HG03139 (cell line): ENCODE results near the gene NBEAL2.
"Not testable (repeated sequence)": the region's sequence is repeated elsewhere in the genome, so short reads cannot be mapped to it uniquely, and the experiment has no call there.

Source experiments
- ATAC-seq: cut with Tn5 transposase; IDR thresholded peaks from one replicate; pipeline ENCODE4 v1.9.1; 2021; ENCODE audit not compliant: unreplicated experiment

NBEAL2 gene

DNA sequence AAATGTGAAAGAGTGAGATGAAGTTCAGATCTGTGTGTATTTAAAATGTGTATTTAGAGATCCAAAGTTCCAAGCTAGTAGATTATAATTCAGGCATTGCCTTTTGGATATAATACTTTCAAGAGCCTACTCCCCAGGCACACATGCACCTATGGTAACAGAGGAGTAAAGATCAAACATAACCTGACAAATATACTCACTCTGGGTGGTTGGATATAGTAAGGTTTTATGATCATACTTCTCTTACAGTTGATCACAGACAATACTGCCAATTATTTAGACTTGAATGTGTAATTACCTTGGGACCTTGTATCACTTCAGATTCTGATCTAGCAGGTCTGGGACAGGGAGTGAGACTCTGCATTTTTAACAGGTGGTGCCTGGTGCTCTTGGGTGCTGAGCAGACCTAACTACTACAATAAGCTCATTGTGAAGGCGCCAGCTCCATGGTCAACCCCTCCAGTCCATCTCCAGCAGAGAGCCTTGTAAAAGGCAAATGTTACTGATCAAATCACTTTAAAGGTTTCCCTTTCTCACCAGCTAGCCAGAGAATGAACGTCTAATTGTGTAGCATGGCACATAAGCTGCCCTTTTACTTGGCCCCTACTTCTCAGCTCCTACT, 55.5 kb downstream of the NBEAL2 start:
- ATAC-seq, result no peak

DNA sequence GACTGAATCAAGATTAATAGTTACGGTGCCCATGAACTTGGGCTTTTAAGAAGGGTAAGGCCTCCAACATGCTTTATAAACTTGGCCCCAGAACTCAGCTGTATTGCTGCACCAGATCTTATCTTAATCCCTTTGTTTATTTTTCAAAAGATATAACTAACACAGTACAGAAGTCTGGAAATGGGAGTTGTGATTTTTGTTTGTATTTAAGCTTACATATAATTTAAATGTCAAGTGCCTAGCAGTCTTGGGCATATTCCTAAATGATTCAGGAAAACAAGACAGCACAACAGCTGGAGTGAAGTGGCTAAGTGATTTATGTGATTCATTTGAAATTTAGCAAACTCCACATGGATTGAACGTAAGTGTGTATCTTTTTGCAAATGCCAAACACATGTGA, 56.2 kb downstream of the NBEAL2 start:
- ATAC-seq, result no peak

DNA sequence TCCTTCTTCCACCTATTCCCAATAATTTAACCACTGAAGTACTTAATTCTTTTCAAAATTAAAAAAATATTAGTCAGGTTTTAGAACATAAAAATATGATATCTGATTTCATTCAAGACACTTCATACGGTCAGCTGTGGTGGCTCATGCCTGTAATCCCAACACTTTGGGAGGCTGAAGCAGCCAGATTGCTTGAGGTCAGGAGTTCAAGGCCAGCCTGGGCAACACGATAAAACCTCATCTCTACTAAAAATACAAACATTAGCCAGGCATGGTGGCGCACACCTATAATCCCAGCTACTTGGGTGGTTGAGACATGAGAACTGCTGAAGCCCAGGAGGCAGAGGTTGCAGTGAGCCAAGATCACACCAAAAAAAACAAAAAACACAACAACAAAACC, 56.7 kb downstream of the NBEAL2 start:
- ATAC-seq, result no peak

DNA sequence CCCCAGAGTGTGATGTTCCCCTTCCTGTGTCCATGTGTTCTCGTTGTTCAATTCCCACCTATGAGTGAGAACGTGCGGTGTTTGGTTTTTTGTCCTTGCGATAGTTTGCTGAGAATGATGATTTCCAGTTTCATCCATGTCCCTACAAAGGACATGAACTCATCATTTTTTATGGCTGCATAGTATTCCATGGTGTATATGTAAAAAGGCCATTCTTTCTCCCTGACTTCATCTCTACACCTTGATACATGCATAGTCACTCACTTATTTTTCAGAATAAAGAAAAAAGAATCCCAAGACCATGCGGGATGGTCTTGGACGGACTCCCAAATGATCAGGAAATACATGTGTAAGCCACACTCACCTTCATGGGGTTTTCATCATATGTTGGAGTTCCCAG, 57.8 kb downstream of the NBEAL2 start:
- not testable (repeated sequence) for ATAC-seq

GRCh38 chr3:47041114-47041513, 61.6 kb downstream of the NBEAL2 start:
- no peak for ATAC-seq

DNA sequence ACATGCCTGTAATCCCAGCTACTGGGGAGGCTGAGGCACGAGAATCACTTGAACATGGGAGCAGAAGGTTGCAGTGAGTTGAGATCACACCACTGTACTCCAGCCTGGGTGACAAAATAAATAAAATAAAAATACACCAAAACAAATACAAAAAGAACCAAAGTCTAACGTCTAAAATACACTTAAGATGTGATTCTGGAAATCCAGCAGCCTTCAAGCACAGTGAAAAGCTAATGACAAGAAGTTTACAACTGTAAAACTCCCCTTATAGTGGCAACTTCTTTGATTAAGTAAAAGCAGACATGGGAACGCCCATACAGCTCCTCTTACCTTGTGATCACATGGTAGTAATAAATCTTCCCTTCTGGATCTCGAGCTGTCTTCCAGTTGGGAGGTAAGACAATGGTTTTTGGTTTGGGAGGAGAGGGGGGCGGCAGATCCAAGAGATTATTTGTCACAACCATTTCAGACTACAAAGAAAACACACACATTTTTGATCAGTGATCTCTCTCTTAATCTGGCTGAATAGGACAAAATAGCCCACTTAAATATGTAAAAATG, 62.8 kb downstream of the NBEAL2 start:
- ATAC-seq, result no peak

- no peak for ATAC-seq
Observed at GRCh38 chr3:47047069-47047468, 67.6 kb downstream of the NBEAL2 start.

- ATAC-seq, result no peak
Observed at GRCh38 chr3:47047673-47048072, 68.2 kb downstream of the NBEAL2 start.

GRCh38 chr3:47054412-47054811, 74.9 kb downstream of the NBEAL2 start:
- ATAC-seq, result no peak

- ATAC-seq, result no peak
Observed at GRCh38 chr3:47056705-47057104, 77.2 kb downstream of the NBEAL2 start.

DNA sequence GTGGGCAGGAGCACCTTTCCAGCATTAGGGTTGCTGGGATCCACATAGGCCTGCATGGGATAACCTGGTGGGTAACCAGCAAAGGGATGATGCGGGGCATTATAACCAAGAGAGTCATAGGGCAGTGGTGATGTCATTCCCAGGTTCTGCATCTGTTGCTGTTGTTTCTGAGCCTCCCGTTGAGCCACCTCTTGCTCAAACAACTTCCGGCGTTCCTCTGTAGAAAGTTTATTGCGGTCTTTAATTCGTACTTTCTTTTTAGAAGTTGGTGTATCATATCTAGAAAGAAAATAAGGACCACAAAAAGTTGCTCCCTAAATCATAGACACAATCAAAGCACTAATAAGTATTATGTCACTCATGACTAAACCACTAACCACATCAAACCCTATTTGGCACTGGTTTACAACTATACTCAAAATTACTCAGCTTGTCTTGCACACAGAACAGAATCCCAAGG, 77.8 kb downstream of the NBEAL2 start:
- ATAC-seq, result no peak
